Activated naive CD4-positive, alpha-beta T cell treated with anti-CD3 and anti-CD28 coated beads, Interleukin-2, amount 10 ng/mL, durations not matched to agents 7 days and 5 days (primary cell): ENCODE measurements around the gene C2orf76.
"Not testable (repeated sequence)": the region's sequence is repeated elsewhere in the genome, so short reads cannot be mapped to it uniquely, and the experiment has no call there.

Experiments
- CTCF ChIA-PET: fragments of 350-600 bp; sonication (Branson Sonifier 250); formaldehyde crosslinking; loops from one replicate; lab custom pipeline; 2021; ENCODE audit warnings: antibody characterized with exemption; lab: Charles Lee
- DNase-seq: peaks from one replicate; pipeline ENCODE4 v3.0.0-alpha.2; 2020
- H3K27ac Mint-ChIP-seq: one replicate; pipeline ENCODE4 v1.8.0; 2021; ENCODE audit warnings: mild to moderate bottlenecking, moderate library complexity, mixed read lengths
- H3K27me3 Mint-ChIP-seq: one replicate; pipeline ENCODE4 v1.8.0; 2021; ENCODE audit warnings: mild to moderate bottlenecking, mixed read lengths
- H3K36me3 Mint-ChIP-seq: one replicate; pipeline ENCODE4 v1.8.0; 2021; ENCODE audit warnings: mixed read lengths
- H3K4me1 Mint-ChIP-seq: one replicate; pipeline ENCODE4 v1.8.0; 2021; ENCODE audit warnings: mixed read lengths
- H3K4me3 Mint-ChIP-seq: one replicate; pipeline ENCODE4 v1.8.0; 2021; ENCODE audit warnings: mild to moderate bottlenecking, moderate library complexity, mixed read lengths
- H3K9me3 Mint-ChIP-seq: one replicate; pipeline ENCODE4 v1.8.0; 2021; ENCODE audit warnings: mixed read lengths

Gene C2orf76

DNA sequence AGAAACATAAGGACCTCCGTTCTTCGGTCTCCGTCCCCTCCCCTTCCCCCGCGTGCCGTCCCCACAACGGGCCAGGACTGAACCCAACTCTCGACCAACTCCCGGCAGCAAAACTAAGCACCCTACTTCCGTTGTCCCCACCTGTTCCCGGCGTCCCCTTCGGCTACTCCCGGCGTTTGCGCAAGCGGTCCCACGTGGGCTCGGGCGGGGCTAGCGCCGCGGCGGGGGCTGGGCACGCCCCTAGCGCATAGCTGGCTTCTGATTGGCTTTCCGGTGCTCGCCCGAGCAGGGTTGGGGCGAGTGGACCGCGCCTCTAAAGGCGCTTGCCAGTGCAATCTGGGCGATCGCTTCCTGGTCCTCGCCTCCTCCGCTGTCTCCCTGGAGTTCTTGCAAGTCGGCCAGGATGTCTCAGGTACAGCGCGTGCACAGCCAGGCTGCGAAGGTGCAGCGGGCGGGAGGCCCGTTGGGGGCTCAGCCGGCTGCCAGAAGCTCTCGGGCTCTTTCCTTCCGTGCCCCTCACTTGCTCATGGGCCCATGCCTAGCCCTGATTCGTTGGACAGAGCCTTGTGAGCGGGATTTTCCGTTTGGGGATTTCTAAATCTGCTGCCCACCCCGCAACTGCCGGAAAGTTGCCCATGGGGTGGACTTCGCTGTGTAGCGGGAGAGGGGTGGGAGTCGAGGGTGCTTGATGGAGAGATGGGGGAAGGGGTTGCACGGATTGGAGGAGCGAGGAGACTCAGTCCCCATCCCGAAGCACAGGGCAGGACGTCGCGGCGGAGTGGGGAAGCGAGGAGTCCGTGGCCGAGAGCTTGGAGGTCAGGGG lies at the start of gene C2orf76, which contains the start of gene DBI:
Gene C2orf76, minus strand, starts transcription at position 186 of the 823 bp plus-strand sequence. CDS start 26,875 bp downstream, outside the sequence.
Gene DBI, plus strand, starts transcription at position 329 of the 823 bp plus-strand sequence. Its CDS starts 75 bp downstream, at position 404.
- Mint-ChIP-seq H3K27me3 (no peaks in the 10 kb centered on the region), H3K4me3 (peak within 1 kb of the TSS; percentile 98), H3K36me3 (peaks cover 32% of the 10 kb centered on the region), H3K27ac (peak within 1 kb of the TSS; percentile 93), H3K9me3 (no peaks in the 10 kb centered on the region), H3K4me1 (peaks cover 49% of the 10 kb centered on the region)
- DNase-seq: peak; percentile 95
- CTCF ChIA-PET: interaction anchor here (1.2 kb wide), 1 partner anchor 11 kb away, joined by 4 read pairs; no protein-coding TSS in a partner anchor

- Mint-ChIP-seq H3K27ac (no peak overlapping the region), H3K36me3 (no peaks in the 10 kb centered on the region), H3K27me3 (peaks cover 7% of the 10 kb centered on the region), H3K9me3 (no peaks in the 10 kb centered on the region), H3K4me3 (no peak overlapping the region), H3K4me1 (peaks cover 4% of the 10 kb centered on the region)
- CTCF ChIA-PET: interaction anchor here (0.6 to 1.1 kb wide), 2 partner anchors 61 to 1783 kb away, joined by 3 to 4 read pairs; no protein-coding TSS in a partner anchor
- no peak for DNase-seq
Observed at GRCh38 chr2:119415630-119416029, 49.0 kb upstream of the C2orf76 start.

DNA sequence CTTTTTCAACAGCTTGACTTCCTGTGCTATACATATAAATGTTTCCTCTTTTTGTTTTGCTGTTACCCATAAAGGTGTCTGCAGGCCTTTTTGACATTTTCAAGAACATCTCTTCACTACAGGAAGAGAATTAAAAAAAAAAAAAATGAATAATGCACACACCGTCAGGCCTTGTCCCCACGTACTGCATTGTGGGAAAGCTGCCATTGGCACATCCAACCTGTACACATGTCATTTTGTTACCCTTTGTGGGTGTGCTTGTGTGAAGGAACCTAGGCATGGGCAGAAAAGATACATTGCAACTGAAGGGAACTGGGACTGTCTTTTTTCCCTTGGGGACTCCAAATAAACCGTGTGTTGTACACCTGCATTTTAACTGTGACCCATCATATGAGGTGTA lies 48.3 kb upstream of the C2orf76 start:
- CTCF ChIA-PET: interaction anchor here (1.1 kb wide), 1 partner anchor 62 kb away, joined by 3 read pairs; no protein-coding TSS in a partner anchor
- Mint-ChIP-seq H3K4me3 (no peak overlapping the region), H3K27ac (no peak overlapping the region), H3K36me3 (no peaks in the 10 kb centered on the region), H3K9me3 (no peaks in the 10 kb centered on the region), H3K4me1 (peaks cover 4% of the 10 kb centered on the region), H3K27me3 (peaks cover 7% of the 10 kb centered on the region)
- no peak for DNase-seq

- H3K9me3 Mint-ChIP-seq: no peaks in the 10 kb centered on the region
- H3K4me3 Mint-ChIP-seq: no peak overlapping the region
- H3K4me1 Mint-ChIP-seq: no peaks in the 10 kb centered on the region
- CTCF ChIA-PET: interaction anchor here (1.4 to 3.9 kb wide), 2 partner anchors 9 to 67 kb away, joined by 5 to 38 read pairs; no protein-coding TSS in a partner anchor
- H3K27ac Mint-ChIP-seq: no peak overlapping the region
- H3K27me3 Mint-ChIP-seq: no peaks in the 10 kb centered on the region
- no peak for DNase-seq
- no peaks in the 10 kb centered on the region for H3K36me3 Mint-ChIP-seq
Observed at GRCh38 chr2:119409506-119409905, 42.9 kb upstream of the C2orf76 start.

DNA sequence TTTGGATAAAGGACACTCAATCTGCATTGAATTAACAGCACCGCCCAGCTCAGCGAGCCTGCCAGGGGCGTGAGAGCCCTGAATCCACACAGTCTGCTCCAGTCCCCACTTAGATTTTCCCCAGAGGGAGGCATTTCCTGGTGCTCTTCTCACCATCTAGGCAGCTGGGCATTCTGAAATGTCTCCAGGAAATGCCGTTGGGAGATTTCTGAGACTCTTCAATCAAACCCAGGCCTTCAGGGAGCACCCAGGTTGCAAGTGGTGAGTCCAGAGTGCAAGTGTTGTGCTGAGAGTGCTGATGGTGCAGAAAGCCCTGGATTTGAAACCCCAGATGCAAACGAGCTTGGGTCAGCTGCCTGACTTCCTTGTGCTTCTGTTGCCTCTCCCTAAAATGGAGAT lies 41.6 kb upstream of the C2orf76 start:
- H3K27ac Mint-ChIP-seq: no peak overlapping the region
- CTCF ChIA-PET: interaction anchor here (0.6 to 3.9 kb wide), 4 partner anchors 69 to 483 kb away, joined by 3 to 38 read pairs (median 4); no protein-coding TSS in a partner anchor
- DNase-seq: no peak
- no peak overlapping the region for H3K4me3 Mint-ChIP-seq
- H3K9me3 Mint-ChIP-seq: no peaks in the 10 kb centered on the region
- no peaks in the 10 kb centered on the region for H3K27me3 Mint-ChIP-seq
- no peaks in the 10 kb centered on the region for H3K4me1 Mint-ChIP-seq
- no peaks in the 10 kb centered on the region for H3K36me3 Mint-ChIP-seq

DNA sequence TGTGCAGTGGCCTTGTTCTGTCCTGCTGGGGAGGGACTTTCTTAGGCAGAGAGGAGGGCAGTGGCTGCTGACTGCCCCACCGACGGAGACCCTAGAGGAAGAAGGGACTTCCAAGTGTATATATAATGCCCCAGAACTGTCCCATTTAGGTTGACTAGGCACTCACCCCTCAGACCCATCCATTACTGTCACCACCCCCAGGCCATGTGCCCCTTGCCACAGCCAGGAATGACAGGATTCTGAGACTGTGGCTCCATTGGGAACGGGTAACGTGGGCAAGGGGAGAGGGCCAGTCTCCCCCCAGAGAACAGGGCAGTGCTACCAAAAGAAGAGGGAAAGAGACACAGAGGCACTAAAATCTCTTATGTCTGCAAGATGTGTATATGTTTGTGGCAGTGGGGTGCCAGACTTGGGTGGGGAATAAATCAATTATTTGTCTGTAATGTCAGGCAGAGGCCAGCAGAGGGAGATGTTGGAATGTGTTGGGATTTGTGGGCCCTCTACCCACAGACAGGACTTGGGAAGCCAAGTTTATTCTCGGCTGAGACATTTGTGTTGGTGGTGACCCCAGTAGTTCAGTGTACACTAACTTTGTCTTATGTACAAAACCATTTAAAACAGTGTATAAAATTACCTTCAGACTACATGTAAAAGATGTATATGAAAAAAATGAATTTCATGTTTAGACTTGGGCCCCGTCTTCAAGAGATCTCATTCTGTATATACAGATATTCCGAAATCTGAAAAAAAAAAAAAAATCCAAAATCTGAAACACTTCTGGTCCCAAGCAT lies 41.0 kb upstream of the C2orf76 start:
- Mint-ChIP-seq H3K4me3 (no peak overlapping the region), H3K36me3 (no peaks in the 10 kb centered on the region), H3K9me3 (no peaks in the 10 kb centered on the region), H3K27me3 (no peaks in the 10 kb centered on the region), H3K4me1 (no peaks in the 10 kb centered on the region), H3K27ac (no peak overlapping the region)
- peak; percentile 36 for DNase-seq
- CTCF ChIA-PET: interaction anchor here (0.6 to 3.9 kb wide), 6 partner anchors 9 to 482 kb away, joined by 3 to 38 read pairs (median 4); no protein-coding TSS in a partner anchor

- H3K4me1 Mint-ChIP-seq: no peaks in the 10 kb centered on the region
- no peak for DNase-seq
- no peaks in the 10 kb centered on the region for H3K9me3 Mint-ChIP-seq
- CTCF ChIA-PET: interaction anchor here (1.1 to 2.5 kb wide), 2 partner anchors 71 to 103 kb away, joined by 3 to 19 read pairs; no protein-coding TSS in a partner anchor
- H3K4me3 Mint-ChIP-seq: no peak overlapping the region
- no peaks in the 10 kb centered on the region for H3K36me3 Mint-ChIP-seq
- H3K27ac Mint-ChIP-seq: no peak overlapping the region
- peaks cover under 1% of the 10 kb centered on the region for H3K27me3 Mint-ChIP-seq
Observed at GRCh38 chr2:119405151-119405550, 38.5 kb upstream of the C2orf76 start.

DNA sequence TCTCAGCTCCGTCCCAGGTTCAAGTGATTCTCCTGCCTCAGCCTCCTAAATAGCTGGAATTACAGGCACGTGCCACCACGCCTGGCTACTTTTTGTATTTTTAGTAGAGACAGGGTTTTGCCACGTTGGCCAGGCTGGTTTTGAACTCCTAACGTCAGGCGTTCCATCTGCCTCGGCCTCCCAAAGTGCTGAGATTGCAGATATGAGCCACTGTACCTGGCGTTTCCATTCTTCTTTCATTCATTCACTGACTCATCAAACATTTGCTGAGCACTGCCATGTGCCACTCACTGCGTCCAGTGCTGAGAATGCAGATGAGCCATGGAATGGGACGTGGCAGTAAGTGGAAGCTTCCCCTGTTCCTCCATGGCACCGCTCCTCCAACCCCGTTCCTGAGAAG lies 37.0 kb upstream of the C2orf76 start:
- DNase-seq, H3K4me3 Mint-ChIP-seq, H3K9me3 Mint-ChIP-seq, H3K4me1 Mint-ChIP-seq, H3K27ac Mint-ChIP-seq, H3K27me3 Mint-ChIP-seq, H3K36me3 Mint-ChIP-seq: not testable (repeated sequence)
- CTCF ChIA-PET: interaction anchor here (1.1 kb wide), 1 partner anchor 73 kb away, joined by 5 read pairs; no protein-coding TSS in a partner anchor

GRCh38 chr2:119402645-119403560 lies 36.3 kb upstream of the C2orf76 start:
- CTCF ChIA-PET: no interaction called here
- Mint-ChIP-seq H3K27me3 (peaks cover 10% of the 10 kb centered on the region), H3K9me3 (no peaks in the 10 kb centered on the region), H3K4me3 (no peak overlapping the region), H3K4me1 (no peaks in the 10 kb centered on the region), H3K27ac (no peak overlapping the region), H3K36me3 (no peaks in the 10 kb centered on the region)
- no peak for DNase-seq

- CTCF ChIA-PET: no interaction called here
- no peak overlapping the region for H3K27ac Mint-ChIP-seq
- H3K27me3 Mint-ChIP-seq: peaks cover 10% of the 10 kb centered on the region
Observed at GRCh38 chr2:119402106-119402505, 35.5 kb upstream of the C2orf76 start.

GRCh38 chr2:119397196-119397595 lies 30.6 kb upstream of the C2orf76 start:
- Mint-ChIP-seq H3K27me3 (peaks cover 17% of the 10 kb centered on the region), H3K27ac (no peak overlapping the region), H3K4me1 (no peaks in the 10 kb centered on the region), H3K4me3 (no peak overlapping the region), H3K36me3 (no peaks in the 10 kb centered on the region), H3K9me3 (no peaks in the 10 kb centered on the region)
- CTCF ChIA-PET: no interaction called here
- DNase-seq: no peak

More at GRCh38 chr2:119402106-119402505, 35.5 kb upstream of the C2orf76 start:
- no peak for DNase-seq
- Mint-ChIP-seq H3K9me3 (no peaks in the 10 kb centered on the region), H3K4me1 (no peaks in the 10 kb centered on the region), H3K4me3 (no peak overlapping the region), H3K36me3 (no peaks in the 10 kb centered on the region)

GRCh38 chr2:119393971-119394748 lies 27.5 kb upstream of the C2orf76 start:
- Mint-ChIP-seq H3K9me3 (no peaks in the 10 kb centered on the region), H3K27me3 (peaks cover 13% of the 10 kb centered on the region), H3K4me3 (no peak overlapping the region), H3K4me1 (no peaks in the 10 kb centered on the region), H3K36me3 (no peaks in the 10 kb centered on the region), H3K27ac (no peak overlapping the region)
- CTCF ChIA-PET: no interaction called here
- no peak for DNase-seq
